ENCODE measurements around the gene PCBP3.

The PCBP3 gene

GRCh38 chr21:45766055-45766454 is 122.5 kb downstream of the PCBP3 start:
- H3K4me1 ChIP-seq (ENCODE audit: control insufficient read depth, insufficient read depth, low read depth, low read length): peaks cover 13% of the 10 kb centered on the region
- H3K18ac ChIP-seq (ENCODE audit: low read depth in 1 of 2, low read length in 2 of 2): no peak overlapping the region
- H2AK5ac ChIP-seq (ENCODE audit: low read length, severe bottlenecking): no peak overlapping the region
- no peak overlapping the region for H4K91ac ChIP-seq (ENCODE audit: low read length)
- no peak overlapping the region for H3K23ac ChIP-seq (ENCODE audit: low read length in 2 of 2)
- no peak overlapping the region for H2BK120ac ChIP-seq (ENCODE audit: low read depth, low read length)
- 90% methylated on average over 14 of the region's 14 CpGs for WGBS
- no peak overlapping the region for H3K4me2 ChIP-seq (ENCODE audit: low read length, poor library complexity, severe bottlenecking)
- H3K36me3 ChIP-seq (ENCODE audit: control insufficient read depth in 1 of 2, insufficient read depth in 2 of 2, low read depth in 1 of 2, low read length in 2 of 2): peaks cover 5 to 16% of the 10 kb centered on the region in 2 experiments
- peaks cover 0 to 4% of the 10 kb centered on the region in 2 experiments for H3K27me3 ChIP-seq (ENCODE audit: control insufficient read depth in 1 of 2, insufficient read depth in 1 of 2, low read length in 2 of 2)
- H3K9me3 ChIP-seq (ENCODE audit: control insufficient read depth, low read length): no peaks in the 10 kb centered on the region
- no peak overlapping the region for H3K4me3 ChIP-seq (ENCODE audit: insufficient read depth in 1 of 2, low read depth in 1 of 2, low read length in 2 of 2)
- H3K27ac ChIP-seq (ENCODE audit: low read length, poor library complexity, severe bottlenecking): no peak overlapping the region
- no peak overlapping the region for H3K14ac ChIP-seq (ENCODE audit: low read length in 2 of 2)
- no peak overlapping the region for H3K9ac ChIP-seq (ENCODE audit: low read length)
- no peak overlapping the region for H2AFZ ChIP-seq (ENCODE audit: low read depth, low read length)
- H2BK5ac ChIP-seq (ENCODE audit: low read depth, low read length, poor library complexity, severe bottlenecking): no peak overlapping the region
- H2BK15ac ChIP-seq (ENCODE audit: low read depth, poor library complexity, severe bottlenecking): no peak overlapping the region
- DNase-seq: no peak
- H3K4ac ChIP-seq (ENCODE audit: low read depth in 1 of 2, low read length in 2 of 2): no peak overlapping the region
- H2BK12ac ChIP-seq (ENCODE audit: low read length in 2 of 2): no peak overlapping the region
- H4K8ac ChIP-seq (ENCODE audit: low read length): no peak overlapping the region
- H3K79me1 ChIP-seq (replicated peaks; ENCODE audit: low read length, poor library complexity, severe bottlenecking): peaks cover 13% of the 10 kb centered on the region

GRCh38 chr21:45766501-45766900 is 123.0 kb downstream of the PCBP3 start:
- H3K23ac ChIP-seq (ENCODE audit: low read length in 2 of 2): no peak overlapping the region
- no peak overlapping the region for H2BK5ac ChIP-seq (ENCODE audit: low read depth, low read length, poor library complexity, severe bottlenecking)
- H3K9me3 ChIP-seq (ENCODE audit: control insufficient read depth, low read length): no peaks in the 10 kb centered on the region
- no peak overlapping the region for H2BK12ac ChIP-seq (ENCODE audit: low read length in 2 of 2)
- H4K8ac ChIP-seq (ENCODE audit: low read length): no peak overlapping the region
- 86% methylated on average over 5 of the region's 5 CpGs for WGBS
- H3K4me1 ChIP-seq (ENCODE audit: control insufficient read depth, insufficient read depth, low read depth, low read length): peaks cover 13% of the 10 kb centered on the region
- no peak overlapping the region for H2AK5ac ChIP-seq (ENCODE audit: low read length, severe bottlenecking)
- H3K79me1 ChIP-seq (replicated peaks; ENCODE audit: low read length, poor library complexity, severe bottlenecking): peaks cover 13% of the 10 kb centered on the region
- H3K18ac ChIP-seq (ENCODE audit: low read depth in 1 of 2, low read length in 2 of 2): no peak overlapping the region
- H3K4me2 ChIP-seq (ENCODE audit: low read length, poor library complexity, severe bottlenecking): no peak overlapping the region
- H3K9ac ChIP-seq (ENCODE audit: low read length): no peak overlapping the region
- H2BK15ac ChIP-seq (ENCODE audit: low read depth, poor library complexity, severe bottlenecking): no peak overlapping the region
- H3K27me3 ChIP-seq (ENCODE audit: control insufficient read depth in 1 of 2, insufficient read depth in 1 of 2, low read length in 2 of 2): peaks cover 0 to 4% of the 10 kb centered on the region in 2 experiments
- H3K4ac ChIP-seq (ENCODE audit: low read depth in 1 of 2, low read length in 2 of 2): no peak overlapping the region
- no peak overlapping the region for H2BK120ac ChIP-seq (ENCODE audit: low read depth, low read length)
- no peak overlapping the region for H4K91ac ChIP-seq (ENCODE audit: low read length)
- H3K4me3 ChIP-seq (ENCODE audit: insufficient read depth in 1 of 2, low read depth in 1 of 2, low read length in 2 of 2): no peak overlapping the region
- DNase-seq: no peak
- no peak overlapping the region for H3K27ac ChIP-seq (ENCODE audit: low read length, poor library complexity, severe bottlenecking)
- H3K36me3 ChIP-seq (ENCODE audit: control insufficient read depth in 1 of 2, insufficient read depth in 2 of 2, low read depth in 1 of 2, low read length in 2 of 2): peaks cover 5 to 16% of the 10 kb centered on the region in 2 experiments
- H3K14ac ChIP-seq (ENCODE audit: low read length in 2 of 2): no peak overlapping the region
- H2AFZ ChIP-seq (ENCODE audit: low read depth, low read length): no peak overlapping the region

- DNase-seq: no peak
- Histone ChIP-seq H3K4ac (ENCODE audit: low read depth in 1 of 2, low read length in 2 of 2) (no peak overlapping the region), H3K14ac (ENCODE audit: low read length in 2 of 2) (peak overlapping the region in 1 of 2 experiments; percentile 83), H2BK12ac (ENCODE audit: low read length in 2 of 2) (no peak overlapping the region), H3K27me3 (ENCODE audit: control insufficient read depth in 1 of 2, insufficient read depth in 1 of 2, low read length in 2 of 2) (peaks cover 0 to 4% of the 10 kb centered on the region in 2 experiments), H3K4me2 (ENCODE audit: low read length, poor library complexity, severe bottlenecking) (no peak overlapping the region), H2BK120ac (ENCODE audit: low read depth, low read length) (no peak overlapping the region), H3K9ac (ENCODE audit: low read length) (no peak overlapping the region), H2BK15ac (ENCODE audit: low read depth, poor library complexity, severe bottlenecking) (no peak overlapping the region), H4K91ac (ENCODE audit: low read length) (no peak overlapping the region), H3K9me3 (ENCODE audit: control insufficient read depth, low read length) (no peaks in the 10 kb centered on the region), H3K4me1 (ENCODE audit: control insufficient read depth, insufficient read depth, low read depth, low read length) (peaks cover 13% of the 10 kb centered on the region), H3K18ac (ENCODE audit: low read depth in 1 of 2, low read length in 2 of 2) (peak overlapping the region in 1 of 2 experiments; percentile 44), H4K8ac (ENCODE audit: low read length) (no peak overlapping the region), H3K36me3 (ENCODE audit: control insufficient read depth in 1 of 2, insufficient read depth in 2 of 2, low read depth in 1 of 2, low read length in 2 of 2) (peaks cover 5 to 16% of the 10 kb centered on the region in 2 experiments), H2AFZ (ENCODE audit: low read depth, low read length) (no peak overlapping the region), H3K23ac (ENCODE audit: low read length in 2 of 2) (no peak overlapping the region), H2AK5ac (ENCODE audit: low read length, severe bottlenecking) (no peak overlapping the region), H2BK5ac (ENCODE audit: low read depth, low read length, poor library complexity, severe bottlenecking) (no peak overlapping the region), H3K27ac (ENCODE audit: low read length, poor library complexity, severe bottlenecking) (no peak overlapping the region), H3K79me1 (replicated peaks; ENCODE audit: low read length, poor library complexity, severe bottlenecking) (peaks cover 13% of the 10 kb centered on the region), H3K4me3 (ENCODE audit: insufficient read depth in 1 of 2, low read depth in 1 of 2, low read length in 2 of 2) (no peak overlapping the region)
- 90% methylated on average over 12 of the region's 13 CpGs for WGBS
Measured at GRCh38 chr21:45767071-45768006, 123.8 kb downstream of the PCBP3 start.

- WGBS: 77% methylated on average over 10 of the region's 11 CpGs
- Histone ChIP-seq H3K14ac (ENCODE audit: low read length in 2 of 2) (peak overlapping the region in 1 of 2 experiments; percentile 73), H3K23ac (ENCODE audit: low read length in 2 of 2) (no peak overlapping the region), H3K4me3 (ENCODE audit: insufficient read depth in 1 of 2, low read depth in 1 of 2, low read length in 2 of 2) (no peak overlapping the region), H2BK15ac (ENCODE audit: low read depth, poor library complexity, severe bottlenecking) (no peak overlapping the region), H3K36me3 (ENCODE audit: control insufficient read depth in 1 of 2, insufficient read depth in 2 of 2, low read depth in 1 of 2, low read length in 2 of 2) (peaks cover 5 to 12% of the 10 kb centered on the region in 2 experiments), H3K27ac (ENCODE audit: low read length, poor library complexity, severe bottlenecking) (no peak overlapping the region), H2AFZ (ENCODE audit: low read depth, low read length) (no peak overlapping the region), H2BK12ac (ENCODE audit: low read length in 2 of 2) (no peak overlapping the region), H2BK5ac (ENCODE audit: low read depth, low read length, poor library complexity, severe bottlenecking) (no peak overlapping the region), H2BK120ac (ENCODE audit: low read depth, low read length) (no peak overlapping the region), H3K27me3 (ENCODE audit: control insufficient read depth in 1 of 2, insufficient read depth in 1 of 2, low read length in 2 of 2) (peaks cover 0 to 4% of the 10 kb centered on the region in 2 experiments), H3K9me3 (ENCODE audit: control insufficient read depth, low read length) (peaks cover 5% of the 10 kb centered on the region), H3K4me2 (ENCODE audit: low read length, poor library complexity, severe bottlenecking) (no peak overlapping the region), H3K4me1 (ENCODE audit: control insufficient read depth, insufficient read depth, low read depth, low read length) (peaks cover 13% of the 10 kb centered on the region), H3K4ac (ENCODE audit: low read depth in 1 of 2, low read length in 2 of 2) (no peak overlapping the region), H3K79me1 (replicated peaks; ENCODE audit: low read length, poor library complexity, severe bottlenecking) (peaks cover 13% of the 10 kb centered on the region), H4K91ac (ENCODE audit: low read length) (no peak overlapping the region), H2AK5ac (ENCODE audit: low read length, severe bottlenecking) (no peak overlapping the region), H4K8ac (ENCODE audit: low read length) (no peak overlapping the region), H3K9ac (ENCODE audit: low read length) (no peak overlapping the region), H3K18ac (ENCODE audit: low read depth in 1 of 2, low read length in 2 of 2) (no peak overlapping the region)
- peak; percentile 6 for DNase-seq
Measured at GRCh38 chr21:45768011-45768739, 124.7 kb downstream of the PCBP3 start.
